ENCODE data around the gene PRR5.

DNA sequence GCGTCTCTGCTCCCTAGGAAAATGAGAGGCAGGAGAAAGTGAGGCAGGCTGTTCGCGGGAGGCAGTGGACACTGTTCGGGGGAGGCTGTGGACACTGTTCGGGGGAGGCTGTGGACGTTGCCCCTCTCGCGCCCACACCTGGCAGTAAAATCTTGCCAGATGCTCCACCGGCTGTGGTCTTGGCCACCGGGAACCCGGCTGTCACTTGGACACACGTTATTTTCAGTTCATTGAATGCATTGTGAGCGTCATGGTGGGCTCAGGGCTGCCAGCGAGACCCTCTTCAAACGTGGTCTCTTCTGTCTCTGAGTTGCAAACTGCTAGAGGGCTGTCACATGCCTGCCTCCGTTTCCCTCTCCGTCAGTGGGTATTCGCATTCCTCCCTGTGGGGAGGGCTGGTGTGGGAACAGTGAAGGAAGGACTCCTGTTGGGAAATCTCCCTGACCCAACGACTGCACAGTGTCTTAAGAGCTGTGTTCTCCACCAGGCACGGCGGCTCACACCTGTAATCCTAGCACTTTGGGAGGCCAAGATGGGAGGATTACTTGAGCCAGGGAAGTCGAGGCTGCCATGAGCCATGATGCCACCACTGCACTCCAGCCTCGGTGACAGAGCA lies 1.4 kb downstream of the PRR5 start:
- TF ChIP-seq, protein P1, sequence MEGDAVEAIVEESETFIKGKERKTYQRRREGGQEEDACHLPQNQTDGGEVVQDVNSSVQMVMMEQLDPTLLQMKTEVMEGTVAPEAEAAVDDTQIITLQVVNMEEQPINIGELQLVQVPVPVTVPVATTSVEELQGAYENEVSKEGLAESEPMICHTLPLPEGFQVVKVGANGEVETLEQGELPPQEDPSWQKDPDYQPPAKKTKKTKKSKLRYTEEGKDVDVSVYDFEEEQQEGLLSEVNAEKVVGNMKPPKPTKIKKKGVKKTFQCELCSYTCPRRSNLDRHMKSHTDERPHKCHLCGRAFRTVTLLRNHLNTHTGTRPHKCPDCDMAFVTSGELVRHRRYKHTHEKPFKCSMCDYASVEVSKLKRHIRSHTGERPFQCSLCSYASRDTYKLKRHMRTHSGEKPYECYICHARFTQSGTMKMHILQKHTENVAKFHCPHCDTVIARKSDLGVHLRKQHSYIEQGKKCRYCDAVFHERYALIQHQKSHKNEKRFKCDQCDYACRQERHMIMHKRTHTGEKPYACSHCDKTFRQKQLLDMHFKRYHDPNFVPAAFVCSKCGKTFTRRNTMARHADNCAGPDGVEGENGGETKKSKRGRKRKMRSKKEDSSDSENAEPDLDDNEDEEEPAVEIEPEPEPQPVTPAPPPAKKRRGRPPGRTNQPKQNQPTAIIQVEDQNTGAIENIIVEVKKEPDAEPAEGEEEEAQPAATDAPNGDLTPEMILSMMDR (IDR thresholded peaks at IDR 0.05 in 2 of 3, conservative IDR thresholded peaks at IDR 0.05 in 1 of 3; ENCODE audit: borderline replicate concordance in 1 of 3, insufficient read depth in 1 of 3, low read depth in 2 of 3, low read length in 2 of 3), result no peak
- TF ChIP-seq CBX3 (IDR thresholded peaks at IDR 0.05; ENCODE audit: low read depth) (no peak), EZH2 (IDR thresholded peaks at IDR 0.05) (no peak), SIN3A (IDR thresholded peaks at IDR 0.05; ENCODE audit: low read depth) (no peak), RAD21 (IDR thresholded peaks at IDR 0.05; ENCODE audit: low read depth) (no peak)
- TF ChIP-seq, protein P2, sequence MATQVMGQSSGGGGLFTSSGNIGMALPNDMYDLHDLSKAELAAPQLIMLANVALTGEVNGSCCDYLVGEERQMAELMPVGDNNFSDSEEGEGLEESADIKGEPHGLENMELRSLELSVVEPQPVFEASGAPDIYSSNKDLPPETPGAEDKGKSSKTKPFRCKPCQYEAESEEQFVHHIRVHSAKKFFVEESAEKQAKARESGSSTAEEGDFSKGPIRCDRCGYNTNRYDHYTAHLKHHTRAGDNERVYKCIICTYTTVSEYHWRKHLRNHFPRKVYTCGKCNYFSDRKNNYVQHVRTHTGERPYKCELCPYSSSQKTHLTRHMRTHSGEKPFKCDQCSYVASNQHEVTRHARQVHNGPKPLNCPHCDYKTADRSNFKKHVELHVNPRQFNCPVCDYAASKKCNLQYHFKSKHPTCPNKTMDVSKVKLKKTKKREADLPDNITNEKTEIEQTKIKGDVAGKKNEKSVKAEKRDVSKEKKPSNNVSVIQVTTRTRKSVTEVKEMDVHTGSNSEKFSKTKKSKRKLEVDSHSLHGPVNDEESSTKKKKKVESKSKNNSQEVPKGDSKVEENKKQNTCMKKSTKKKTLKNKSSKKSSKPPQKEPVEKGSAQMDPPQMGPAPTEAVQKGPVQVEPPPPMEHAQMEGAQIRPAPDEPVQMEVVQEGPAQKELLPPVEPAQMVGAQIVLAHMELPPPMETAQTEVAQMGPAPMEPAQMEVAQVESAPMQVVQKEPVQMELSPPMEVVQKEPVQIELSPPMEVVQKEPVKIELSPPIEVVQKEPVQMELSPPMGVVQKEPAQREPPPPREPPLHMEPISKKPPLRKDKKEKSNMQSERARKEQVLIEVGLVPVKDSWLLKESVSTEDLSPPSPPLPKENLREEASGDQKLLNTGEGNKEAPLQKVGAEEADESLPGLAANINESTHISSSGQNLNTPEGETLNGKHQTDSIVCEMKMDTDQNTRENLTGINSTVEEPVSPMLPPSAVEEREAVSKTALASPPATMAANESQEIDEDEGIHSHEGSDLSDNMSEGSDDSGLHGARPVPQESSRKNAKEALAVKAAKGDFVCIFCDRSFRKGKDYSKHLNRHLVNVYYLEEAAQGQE (IDR thresholded peaks at IDR 0.05; ENCODE audit: low read depth), result no peak
- TF ChIP-seq, protein P3, sequence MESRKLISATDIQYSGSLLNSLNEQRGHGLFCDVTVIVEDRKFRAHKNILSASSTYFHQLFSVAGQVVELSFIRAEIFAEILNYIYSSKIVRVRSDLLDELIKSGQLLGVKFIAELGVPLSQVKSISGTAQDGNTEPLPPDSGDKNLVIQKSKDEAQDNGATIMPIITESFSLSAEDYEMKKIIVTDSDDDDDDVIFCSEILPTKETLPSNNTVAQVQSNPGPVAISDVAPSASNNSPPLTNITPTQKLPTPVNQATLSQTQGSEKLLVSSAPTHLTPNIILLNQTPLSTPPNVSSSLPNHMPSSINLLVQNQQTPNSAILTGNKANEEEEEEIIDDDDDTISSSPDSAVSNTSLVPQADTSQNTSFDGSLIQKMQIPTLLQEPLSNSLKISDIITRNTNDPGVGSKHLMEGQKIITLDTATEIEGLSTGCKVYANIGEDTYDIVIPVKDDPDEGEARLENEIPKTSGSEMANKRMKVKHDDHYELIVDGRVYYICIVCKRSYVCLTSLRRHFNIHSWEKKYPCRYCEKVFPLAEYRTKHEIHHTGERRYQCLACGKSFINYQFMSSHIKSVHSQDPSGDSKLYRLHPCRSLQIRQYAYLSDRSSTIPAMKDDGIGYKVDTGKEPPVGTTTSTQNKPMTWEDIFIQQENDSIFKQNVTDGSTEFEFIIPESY (IDR thresholded peaks at IDR 0.05; ENCODE audit: extremely low read depth, insufficient replicate concordance, low read length), result no peak
